ENCODE data around the gene AGK. TPM values are rescaled to one million over a fixed set of nuclear protein-coding genes. Genes with fewer than 3 reads are reported as not detected.

AGK gene
- total and polyA plus RNA-seq, 2 of the 8 experiments (the other 6 are each of a cell fraction or from before 2014, with no cell fraction given): 25.8 to 34.0 TPM

GRCh38 chr7:141567432-141567831, 16.2 kb downstream of the AGK start:
- FAIRE-seq: no peak
- 97% methylated on average over 1 of the region's 1 CpG; no CpG with 5 or more reads in 1 of the 2 experiments for WGBS, 2 experiments (ENCODE audit: extremely low coverage in 1 of 2, insufficient coverage in 1 of 2, insufficient read length in 1 of 2, insufficient replicate concordance in 2 of 2, low coverage in 1 of 2, low lambda C conversion rate in 2 of 2, missing lambda C conversion rate in 1 of 2)

More at GRCh38 chr7:141567432-141567831, 16.2 kb downstream of the AGK start:
- H2BK120ac ChIP-seq (replicated peaks; ENCODE audit: low read depth, low read length): no peak overlapping the region
- H3K9ac ChIP-seq (replicated peaks in 1 of 4; ENCODE audit: extremely low read depth in 1 of 4, low read depth in 3 of 4, low read length in 3 of 4): no peak overlapping the region
- no peak overlapping the region for H4K5ac ChIP-seq (ENCODE audit: insufficient read length, low read depth, low read length)
- no peak overlapping the region for H2AK5ac ChIP-seq (ENCODE audit: low read depth, low read length)
- ChIA-PET CTCF (ENCODE audit: partially characterized antibody) (interaction anchor here (1.1 to 1.3 kb wide), 2 partner anchors 15 to 48 kb away, joined by 3 to 6 read pairs; partner anchors contain the start of gene AGK), POLR2A (ENCODE audit: partially characterized antibody) (no interaction called here)
- H3K36me3 ChIP-seq (ENCODE audit: control insufficient read depth in 2 of 4, insufficient read depth in 4 of 4, low read length in 3 of 4): peaks cover 0 to 9% (median 1%) of the 10 kb centered on the region in 4 experiments; a peak in 2 of 8 replicates
- no peak overlapping the region for H4K91ac ChIP-seq (replicated peaks; ENCODE audit: insufficient read length, low read length)
- H3K27ac ChIP-seq (ENCODE audit: low read depth, low read length): no peak overlapping the region
- H3K14ac ChIP-seq (ENCODE audit: insufficient read length): no peak overlapping the region
- no peak overlapping the region for H3K56ac ChIP-seq (replicated peaks; ENCODE audit: insufficient read length, low read depth, low read length)
- H3K18ac ChIP-seq (ENCODE audit: extremely low read depth, low read length): no peak overlapping the region
- no peak for TF ChIP-seq SUZ12 (IDR thresholded peaks at IDR 0.05; ENCODE audit: low read length)
- TF ChIP-seq KDM1A (IDR thresholded peaks at IDR 0.05; ENCODE audit: borderline replicate concordance, low read length): no peak
- TF ChIP-seq E2F6 (IDR thresholded peaks at IDR 0.05): no peak
- no peak for TF ChIP-seq KDM5A (IDR thresholded peaks at IDR 0.05; ENCODE audit: low read length)
- TF ChIP-seq YY1 (IDR thresholded peaks at IDR 0.05; ENCODE audit: low read depth, low read length): no peak
- TF ChIP-seq ASH2L (IDR thresholded peaks at IDR 0.05; ENCODE audit: low read length): no peak
- TF ChIP-seq HDAC6 (IDR thresholded peaks at IDR 0.05; ENCODE audit: low read depth, low read length): no peak
- no peak for TF ChIP-seq CTBP2 (IDR thresholded peaks at IDR 0.05; ENCODE audit: borderline replicate concordance, insufficient read depth, insufficient read length, low read length)
- TF ChIP-seq CREB1 (IDR thresholded peaks at IDR 0.05): no peak
- no peak overlapping the region for H2BK20ac ChIP-seq (ENCODE audit: low read length)
- peaks cover 0 to 2% (median 0%) of the 10 kb centered on the region in 4 experiments; a peak in 2 of 7 replicates for H3K4me1 ChIP-seq (replicated peaks in 1 of 4; ENCODE audit: control insufficient read depth in 3 of 4, insufficient read depth in 4 of 4, low read length in 3 of 4)
- no peak overlapping the region for H2BK12ac ChIP-seq (ENCODE audit: low read depth, low read length)
- no peaks in the 10 kb centered on the region; the same call in 1 of the 2 replicates for H3K79me1 ChIP-seq (ENCODE audit: low read depth, low read length)
- DNase-seq (ENCODE audit: low read depth in 1 of 2, low spot score in 2 of 2): no peak
- H3K27me3 ChIP-seq (replicated peaks in 1 of 4; ENCODE audit: control insufficient read depth in 3 of 4, extremely low read depth in 1 of 4, insufficient read depth in 3 of 4, low read length in 3 of 4): no peaks in the 10 kb centered on the region
- no peak overlapping the region for H2BK15ac ChIP-seq (ENCODE audit: low read length)
- H3K4ac ChIP-seq (replicated peaks; ENCODE audit: insufficient read length, low read depth, low read length): no peak overlapping the region
- H3K4me3 ChIP-seq (ENCODE audit: extremely low read depth in 1 of 4, insufficient read depth in 2 of 4, low read depth in 3 of 4, low read length in 4 of 4): no peak overlapping the region
- no peak overlapping the region for H2AFZ ChIP-seq (ENCODE audit: low read length)
- no peaks in the 10 kb centered on the region for H3K79me2 ChIP-seq (ENCODE audit: control insufficient read depth in 1 of 2, insufficient read depth in 2 of 2, low read length in 2 of 2)
- no peak overlapping the region for H2BK5ac ChIP-seq (ENCODE audit: low read depth, low read length)
- no peaks in the 10 kb centered on the region for H3K23me2 ChIP-seq (ENCODE audit: low read depth, low read length)
- no peak overlapping the region for H3K23ac ChIP-seq (ENCODE audit: insufficient read length)
- H3K9me3 ChIP-seq (ENCODE audit: insufficient read depth in 2 of 2, low read depth in 1 of 2, low read length in 1 of 2): no peaks in the 10 kb centered on the region
- no peak overlapping the region for H3K4me2 ChIP-seq (ENCODE audit: insufficient read depth in 1 of 2, low read depth in 2 of 2, low read length in 2 of 2)
- no peak overlapping the region for H4K8ac ChIP-seq (ENCODE audit: extremely low read depth, insufficient read depth, low read length)
- H4K20me1 ChIP-seq (replicated peaks in 1 of 2; ENCODE audit: control insufficient read depth in 1 of 2, insufficient read depth in 2 of 2, low read length in 2 of 2): no peaks in the 10 kb centered on the region
